CD4-positive, alpha-beta T cell treated with Interleukin-17A for 4 hours (primary cell): ENCODE measurements around the gene MYOZ3.
A peak's percentile ranks its signal among the peaks of the same experiment; 100 is the strongest.

Experiments used
- DNase-seq: peaks from one replicate; pipeline ENCODE4 v3.0.0-alpha.2; 2020; ENCODE audit warnings: mixed read lengths

The MYOZ3 gene, protein sequence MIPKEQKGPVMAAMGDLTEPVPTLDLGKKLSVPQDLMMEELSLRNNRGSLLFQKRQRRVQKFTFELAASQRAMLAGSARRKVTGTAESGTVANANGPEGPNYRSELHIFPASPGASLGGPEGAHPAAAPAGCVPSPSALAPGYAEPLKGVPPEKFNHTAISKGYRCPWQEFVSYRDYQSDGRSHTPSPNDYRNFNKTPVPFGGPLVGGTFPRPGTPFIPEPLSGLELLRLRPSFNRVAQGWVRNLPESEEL

GRCh38 chr5:150661086-150661485, at the start of gene MYOZ3:
TSS of gene MYOZ3 (plus strand) at chr5:150661251. CDS start at chr5:150662942, 1,691 bp downstream.
- no peak for DNase-seq

DNA sequence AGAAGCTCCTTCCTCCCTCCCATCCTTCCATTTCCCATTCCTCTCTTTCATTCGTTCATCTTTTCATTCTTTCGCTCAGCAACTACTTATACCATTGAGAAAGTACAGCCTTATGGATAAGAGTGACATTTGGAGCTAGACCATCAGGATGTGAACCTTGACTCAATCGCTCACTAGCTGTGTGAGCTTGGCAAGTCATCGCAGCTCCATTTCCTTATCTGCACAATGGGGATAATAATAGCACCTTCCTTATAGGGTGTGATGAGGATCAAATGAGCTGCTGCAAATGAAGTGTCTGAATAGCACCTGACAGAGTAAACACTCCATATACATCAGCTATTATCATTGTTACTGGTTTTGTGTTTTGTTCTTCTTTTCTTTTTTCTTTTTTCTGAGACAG, 48.6 kb upstream of the MYOZ3 start:
- no peak for DNase-seq

DNA sequence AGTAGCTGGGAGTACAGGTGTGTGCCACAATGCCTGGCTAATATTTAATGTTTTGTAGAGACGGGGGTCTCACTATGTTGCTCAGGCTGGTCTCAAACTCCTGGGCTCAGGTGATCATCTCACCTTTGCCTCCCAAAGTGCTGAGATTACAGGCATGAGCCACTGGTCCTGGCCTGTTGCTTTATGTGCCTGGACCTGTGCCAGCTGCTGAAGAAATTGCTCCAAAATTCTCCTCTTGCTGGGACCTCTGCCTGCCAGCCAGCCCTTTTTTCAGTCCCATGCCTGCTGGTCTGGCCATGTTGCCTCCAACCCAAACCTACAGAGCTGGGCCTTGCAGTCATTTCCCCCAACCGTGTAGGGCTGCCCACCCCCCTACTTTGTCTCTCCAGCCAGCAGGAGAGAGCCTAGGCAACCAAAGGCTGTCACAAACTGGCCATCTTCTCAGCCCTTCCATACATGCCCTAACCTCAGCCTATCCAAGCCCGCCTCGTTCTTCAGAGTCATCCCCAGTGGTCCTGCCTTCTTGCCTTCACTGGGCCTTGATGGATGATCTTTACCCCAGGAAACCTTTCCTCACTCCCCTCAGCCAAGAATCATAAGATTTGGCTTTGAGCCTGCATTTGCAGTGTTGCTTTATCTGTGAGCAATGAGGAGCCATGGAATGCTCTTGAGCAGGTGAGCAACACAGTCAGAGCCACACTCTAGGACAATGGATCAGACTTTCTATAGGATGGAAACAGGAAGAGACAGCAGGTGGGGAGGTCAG, 48.0 kb upstream of the MYOZ3 start:
- DNase-seq = no peak

GRCh38 chr5:150613991-150614660, 46.9 kb upstream of the MYOZ3 start:
- DNase-seq = no peak

- no peak for DNase-seq
Observed at GRCh38 chr5:150614661-150615060, 46.4 kb upstream of the MYOZ3 start.

DNA sequence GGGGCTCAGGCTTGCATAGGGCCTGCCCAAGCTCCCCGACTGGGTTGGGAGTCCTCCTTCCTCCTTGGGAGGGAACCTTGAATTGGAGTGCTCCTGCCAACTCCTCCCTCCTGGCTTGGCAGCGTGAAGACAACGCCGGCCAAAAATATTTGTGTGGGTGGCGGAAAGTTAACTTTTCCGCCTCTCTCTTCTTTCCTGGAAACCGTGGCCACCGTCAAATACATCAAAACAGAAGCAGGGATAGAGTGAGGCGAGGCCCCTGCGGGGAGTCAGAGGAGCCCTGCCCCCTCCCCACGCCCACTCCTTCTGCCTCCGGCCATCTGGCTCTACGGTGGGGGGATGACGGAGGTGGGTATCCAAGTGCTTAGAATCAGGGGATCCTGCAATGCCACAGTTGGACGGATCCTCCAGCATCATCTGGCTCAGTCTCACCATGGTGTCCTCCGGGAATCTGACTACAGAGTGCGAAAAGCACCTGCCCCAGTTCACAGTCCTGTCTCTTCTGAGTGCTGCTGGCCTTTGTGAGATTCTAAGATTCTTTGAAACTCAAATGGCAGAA, 45.8 kb upstream of the MYOZ3 start:
- DNase-seq = no peak

DNA sequence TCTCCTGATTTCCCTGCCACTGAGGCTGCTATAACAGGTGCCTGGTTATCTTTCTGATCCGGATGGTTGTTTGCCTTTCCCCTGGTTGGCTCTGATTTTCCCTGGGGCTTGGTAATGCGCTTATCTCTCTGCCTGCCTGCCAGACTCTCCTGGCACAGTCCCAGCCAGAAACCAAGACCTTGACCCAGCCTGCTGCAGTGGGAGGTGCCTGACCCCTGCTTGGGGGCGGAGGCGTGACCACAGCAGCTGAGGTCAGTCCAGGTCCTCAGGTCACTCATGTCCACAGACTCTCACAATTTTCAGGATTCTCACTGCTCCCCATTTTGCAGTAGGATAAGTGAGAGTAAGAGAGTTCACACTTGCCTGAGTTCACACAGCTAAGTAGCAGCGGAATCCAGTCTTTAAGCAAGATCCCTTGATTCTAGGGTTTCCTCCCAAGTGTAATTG, 45.0 kb upstream of the MYOZ3 start:
- no peak for DNase-seq

DNA sequence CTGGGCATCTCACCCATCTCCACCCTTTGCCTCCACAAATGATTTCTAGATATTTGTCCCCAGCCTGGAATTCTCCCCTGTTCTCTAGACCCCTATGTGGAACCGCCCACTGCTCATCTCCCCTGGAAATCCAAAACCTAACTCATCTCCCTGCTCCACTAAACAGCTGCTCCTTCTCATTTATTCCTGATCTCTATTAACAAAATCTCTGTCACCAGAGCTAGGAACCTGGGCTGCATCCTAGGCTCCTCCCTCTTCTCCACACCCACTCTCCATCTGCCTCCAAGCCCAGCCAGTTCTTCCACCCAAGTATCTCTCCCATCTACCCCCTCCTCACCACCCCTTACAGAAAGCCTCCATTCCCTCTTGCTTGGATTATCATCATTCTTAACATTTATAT, 44.5 kb upstream of the MYOZ3 start:
- DNase-seq = no peak

GRCh38 chr5:150618163-150618562, 42.9 kb upstream of the MYOZ3 start:
- no peak for DNase-seq

DNA sequence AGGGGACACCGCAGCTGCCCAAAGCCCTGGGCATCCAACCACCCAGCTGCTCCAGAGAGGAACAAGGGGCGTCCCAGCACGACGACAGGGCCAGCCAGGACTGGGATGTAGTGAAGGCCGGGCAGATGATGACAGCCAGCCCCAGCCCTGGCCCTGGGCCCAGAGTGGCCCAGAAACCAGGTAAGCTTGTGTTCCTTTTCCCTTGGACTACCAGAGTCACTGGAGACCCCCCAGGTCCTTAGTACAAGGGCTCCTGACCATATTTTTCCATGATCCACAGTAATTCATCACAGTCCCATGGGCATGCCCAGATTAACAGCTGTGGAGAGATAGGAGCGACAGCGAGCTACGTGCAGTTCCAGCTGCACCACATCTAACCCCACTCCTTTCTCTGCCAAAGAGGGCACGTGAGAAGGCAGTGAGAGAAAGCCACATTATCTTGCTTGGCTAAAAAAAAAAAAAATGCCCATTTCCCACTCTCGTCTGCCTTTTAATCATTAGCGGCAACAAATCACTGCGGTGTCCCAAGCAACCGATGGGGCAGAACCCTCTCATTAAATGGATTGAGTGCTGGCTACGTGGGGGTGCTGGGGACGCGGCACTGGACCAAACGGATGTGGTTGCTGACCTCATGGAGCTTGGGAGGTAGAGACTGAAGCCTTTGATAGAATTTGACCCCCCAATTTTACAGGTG, 42.3 kb upstream of the MYOZ3 start:
- DNase-seq = no peak

DNA sequence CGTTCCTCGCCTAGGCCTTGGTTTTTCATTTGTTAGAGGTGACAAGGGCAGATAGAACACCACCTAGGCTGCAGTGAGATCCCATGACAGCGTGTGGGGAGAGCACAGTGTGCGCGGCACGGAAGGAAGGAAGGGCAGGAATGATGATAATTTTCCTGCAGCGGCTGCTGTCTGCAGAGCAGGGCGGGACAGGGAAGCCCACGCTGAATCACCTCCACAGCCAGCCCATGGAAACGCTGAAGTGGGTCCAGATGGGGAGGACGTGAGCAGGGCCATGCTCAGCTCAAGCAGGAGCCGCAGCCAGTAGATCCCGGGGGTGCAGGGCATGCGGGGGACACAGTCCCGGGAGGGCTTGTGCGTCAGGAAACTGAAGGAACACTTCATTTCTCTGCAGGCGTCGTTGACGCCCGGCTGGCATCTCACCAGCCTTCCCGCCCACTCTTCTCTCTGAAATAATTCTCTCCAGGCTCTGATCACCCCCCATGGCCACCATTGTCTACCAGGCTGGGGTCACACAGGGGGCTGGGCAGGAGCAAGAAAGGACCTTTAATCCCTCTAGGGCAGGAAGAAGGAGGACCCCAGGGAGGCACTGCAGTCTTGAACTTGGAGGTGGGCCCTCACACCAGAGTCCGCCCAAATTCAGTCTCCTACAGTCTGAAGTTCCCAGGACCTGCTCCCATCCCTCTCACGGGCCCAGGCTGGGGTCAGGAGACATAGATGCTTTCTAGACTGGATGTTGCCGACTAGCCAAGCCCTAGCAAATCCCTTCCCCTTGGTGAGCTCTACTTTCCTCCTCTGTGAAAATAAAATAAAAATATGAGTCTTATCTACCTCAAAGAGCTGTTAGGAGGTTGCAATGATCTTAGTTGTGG, 41.5 kb upstream of the MYOZ3 start:
- no peak for DNase-seq

DNA sequence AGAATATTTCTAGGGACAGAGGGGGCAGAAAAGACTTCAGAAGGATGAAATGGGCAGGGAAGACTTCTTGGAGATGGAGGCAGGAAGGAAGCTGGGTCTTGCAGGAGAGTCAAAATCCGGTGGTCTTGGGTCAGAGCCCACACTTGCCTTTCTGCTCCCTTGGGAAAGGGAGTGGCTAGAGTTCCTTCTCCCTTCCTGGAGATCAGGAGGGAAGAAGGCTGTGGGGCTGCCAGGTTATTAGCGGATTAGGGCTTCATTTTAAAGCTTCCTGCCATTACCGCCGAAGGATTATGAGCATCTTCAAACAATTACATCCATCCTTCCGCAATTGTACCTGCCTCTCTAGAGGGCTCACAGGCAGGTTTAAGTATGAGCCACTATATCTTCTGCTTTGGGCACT, 39.8 kb upstream of the MYOZ3 start:
- DNase-seq = no peak

DNA sequence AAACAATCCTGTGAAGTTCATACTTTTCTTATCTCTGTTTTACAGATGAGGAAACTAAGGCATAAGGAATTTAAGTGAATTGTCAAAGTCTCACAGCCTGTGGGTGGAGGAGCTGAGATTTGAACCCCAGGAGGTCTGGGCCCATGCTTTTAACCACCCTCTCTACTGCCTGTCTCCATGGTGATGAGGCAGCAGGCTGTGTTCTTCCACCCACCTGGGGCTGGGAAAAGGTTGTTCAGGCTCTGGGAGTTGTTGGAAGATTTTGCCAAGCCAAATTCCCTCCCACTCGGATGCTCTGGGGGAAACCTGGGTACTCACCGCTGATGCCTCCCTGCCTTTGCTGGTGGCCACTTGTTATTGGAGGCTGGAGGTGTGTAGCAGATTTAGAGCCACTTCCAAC, 38.9 kb upstream of the MYOZ3 start:
- no peak for DNase-seq

GRCh38 chr5:150623152-150623877, 37.7 kb upstream of the MYOZ3 start:
- DNase-seq = no peak

GRCh38 chr5:150623878-150624216, 37.2 kb upstream of the MYOZ3 start:
- no peak for DNase-seq

- DNase-seq = peak; percentile 76
Observed at GRCh38 chr5:150624334-150625163, 36.5 kb upstream of the MYOZ3 start.

GRCh38 chr5:150625164-150625535, 35.9 kb upstream of the MYOZ3 start:
- no peak for DNase-seq

DNA sequence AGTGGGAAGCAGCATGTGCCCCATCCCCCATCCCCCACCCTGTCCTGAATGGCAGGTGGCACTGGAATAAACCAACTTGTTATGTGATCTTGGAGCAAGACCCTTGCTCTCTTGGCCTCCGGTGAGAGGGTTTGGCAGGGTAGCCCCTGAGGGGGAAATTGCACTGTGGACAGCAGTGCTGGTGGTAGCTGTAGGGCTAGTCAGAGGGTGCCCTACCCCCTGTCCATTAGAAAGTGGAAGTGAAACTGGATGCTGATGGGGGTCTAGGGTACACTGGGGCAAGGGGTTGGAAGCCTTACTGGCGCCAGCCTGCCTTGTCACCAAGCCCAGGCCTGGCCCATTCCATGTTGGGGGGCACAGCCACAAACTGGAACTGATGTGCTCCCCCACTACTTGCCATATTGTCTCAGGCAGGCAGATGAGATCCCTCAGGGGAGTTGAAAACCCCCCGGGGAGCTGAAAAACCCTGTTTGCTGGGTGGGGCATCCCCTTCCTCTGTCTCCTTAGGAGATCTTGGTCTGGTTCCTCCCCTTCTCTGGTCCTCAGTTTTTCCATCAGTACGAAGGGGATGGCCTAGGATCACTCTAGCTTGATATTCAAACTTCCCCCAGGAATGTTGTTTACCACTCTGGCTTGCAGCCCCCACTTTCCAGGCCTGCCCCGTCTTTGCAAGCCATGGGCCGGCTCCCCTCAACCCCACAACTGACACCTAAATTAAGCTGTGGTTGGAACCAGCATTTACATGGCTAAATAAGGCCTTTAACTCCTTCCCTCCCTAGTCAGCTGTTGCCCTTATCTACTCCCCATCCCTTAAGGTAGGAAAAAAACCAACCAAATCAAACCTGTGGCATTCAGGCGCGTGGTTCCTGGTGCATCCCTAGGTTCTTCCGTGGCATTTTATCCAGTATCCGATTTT, 35.0 kb upstream of the MYOZ3 start:
- DNase-seq = no peak

GRCh38 chr5:150626853-150627276, 34.2 kb upstream of the MYOZ3 start:
- DNase-seq = no peak
